ENCODE measurements around the gene DCHS2. TPM values are rescaled to one million over a fixed set of nuclear protein-coding genes. Genes with fewer than 3 reads are reported as not detected.

DCHS2 gene
- total and polyA plus RNA-seq, 2 of the 8 experiments (the other 6 are each of a cell fraction or from before 2014, with no cell fraction given) = 0.54 to 2.6 TPM

GRCh38 chr4:154439224-154439623, 52.4 kb downstream of the DCHS2 start:
- DNase-seq (ENCODE audit: low read depth in 1 of 2, low spot score in 2 of 2) (no peak), FAIRE-seq (no peak)
- no peak overlapping the region for H3K4me3 ChIP-seq (ENCODE audit: extremely low read depth in 1 of 4, insufficient read depth in 2 of 4, low read depth in 3 of 4, low read length in 4 of 4)
- H2AK5ac ChIP-seq (ENCODE audit: low read depth, low read length) = no peak overlapping the region
- no peaks in the 10 kb centered on the region for H3K79me2 ChIP-seq (ENCODE audit: control insufficient read depth in 1 of 2, insufficient read depth in 2 of 2, low read length in 2 of 2)
- H3K4ac ChIP-seq (replicated peaks; ENCODE audit: insufficient read length, low read depth, low read length) = no peak overlapping the region
- no peak overlapping the region for H3K56ac ChIP-seq (replicated peaks; ENCODE audit: insufficient read length, low read depth, low read length)
- no peaks in the 10 kb centered on the region for H3K4me1 ChIP-seq (replicated peaks in 1 of 4; ENCODE audit: control insufficient read depth in 3 of 4, insufficient read depth in 4 of 4, low read length in 3 of 4)
- no peak overlapping the region for H2BK5ac ChIP-seq (ENCODE audit: low read depth, low read length)
- POLR2A ChIA-PET (ENCODE audit: partially characterized antibody) = no interaction called here
- H3K14ac ChIP-seq (ENCODE audit: insufficient read length) = no peak overlapping the region
- H3K4me2 ChIP-seq (ENCODE audit: insufficient read depth in 1 of 2, low read depth in 2 of 2, low read length in 2 of 2) = no peak overlapping the region
- CTCF ChIA-PET (ENCODE audit: partially characterized antibody) = interaction anchor here (1.7 kb wide), 1 partner anchor 183 kb away, joined by 4 read pairs; no protein-coding TSS in a partner anchor
- H2BK120ac ChIP-seq (replicated peaks; ENCODE audit: low read depth, low read length) = no peak overlapping the region
- H3K79me1 ChIP-seq (ENCODE audit: low read depth, low read length) = no peaks in the 10 kb centered on the region
- no peaks in the 10 kb centered on the region for H3K27me3 ChIP-seq (replicated peaks in 1 of 4; ENCODE audit: control insufficient read depth in 3 of 4, extremely low read depth in 1 of 4, insufficient read depth in 3 of 4, low read length in 3 of 4)
- 32% methylated on average over 1 of the region's 1 CpG; no CpG with 5 or more reads in 1 of the 2 experiments for WGBS, 2 experiments (ENCODE audit: extremely low coverage in 1 of 2, insufficient coverage in 1 of 2, insufficient read length in 1 of 2, insufficient replicate concordance in 2 of 2, low coverage in 1 of 2, low lambda C conversion rate in 2 of 2, missing lambda C conversion rate in 1 of 2)
- no peak overlapping the region for H2BK12ac ChIP-seq (ENCODE audit: low read depth, low read length)
- no peak overlapping the region for H4K5ac ChIP-seq (ENCODE audit: insufficient read length, low read depth, low read length)
- H3K36me3 ChIP-seq (ENCODE audit: control insufficient read depth in 2 of 4, insufficient read depth in 4 of 4, low read length in 3 of 4) = no peaks in the 10 kb centered on the region
- no peak overlapping the region for H3K27ac ChIP-seq (ENCODE audit: low read depth, low read length)
- TF ChIP-seq TEAD4 (IDR thresholded peaks at IDR 0.05; ENCODE audit: low read depth, low read length) (no peak), ZNF274 (IDR thresholded peaks at IDR 0.05; ENCODE audit: borderline replicate concordance, extremely low read depth, low read length) (no peak), JUN (IDR thresholded peaks at IDR 0.05; ENCODE audit: low read depth, low read length) (no peak), SP2 (IDR thresholded peaks at IDR 0.05; ENCODE audit: low read length) (no peak), BRCA1 (IDR thresholded peaks at IDR 0.05; ENCODE audit: low read depth, low read length) (no peak), CHD1 (IDR thresholded peaks at IDR 0.05; ENCODE audit: low read depth, low read length) (no peak), ATF2 (IDR thresholded peaks at IDR 0.05; ENCODE audit: low read length) (no peak), CTCF (IDR thresholded peaks at IDR 0.05; ENCODE audit: control extremely low read depth in 1 of 3, insufficient read depth in 1 of 3, low read depth in 1 of 3, low read length in 3 of 3) (no peak), TAF1 (IDR thresholded peaks at IDR 0.05; ENCODE audit: low read depth, low read length) (no peak), TBP (IDR thresholded peaks at IDR 0.05; ENCODE audit: low read depth, low read length) (no peak), KDM5A (IDR thresholded peaks at IDR 0.05; ENCODE audit: low read length) (no peak)
- H3K23ac ChIP-seq (ENCODE audit: insufficient read length) = no peak overlapping the region
- H3K18ac ChIP-seq (ENCODE audit: extremely low read depth, low read length) = no peak overlapping the region
- H4K8ac ChIP-seq (ENCODE audit: extremely low read depth, insufficient read depth, low read length) = no peak overlapping the region
- no peaks in the 10 kb centered on the region; the same call in 1 of the 2 replicates for H3K23me2 ChIP-seq (ENCODE audit: low read depth, low read length)
- H3K9ac ChIP-seq (replicated peaks in 1 of 4; ENCODE audit: extremely low read depth in 1 of 4, low read depth in 3 of 4, low read length in 3 of 4) = no peak overlapping the region
- no peak overlapping the region for H2AFZ ChIP-seq (ENCODE audit: low read length)
- H3K9me3 ChIP-seq (ENCODE audit: insufficient read depth in 2 of 2, low read depth in 1 of 2, low read length in 1 of 2) = no peaks in the 10 kb centered on the region
- no peak overlapping the region for H4K91ac ChIP-seq (replicated peaks; ENCODE audit: insufficient read length, low read length)
- no peaks in the 10 kb centered on the region for H4K20me1 ChIP-seq (replicated peaks in 1 of 2; ENCODE audit: control insufficient read depth in 1 of 2, insufficient read depth in 2 of 2, low read length in 2 of 2)
- H2BK15ac ChIP-seq (ENCODE audit: low read length) = no peak overlapping the region
- H2BK20ac ChIP-seq (ENCODE audit: low read length) = no peak overlapping the region

Measured in H1 (cell line).